IMR-90 (cell line): ENCODE measurements around the gene PCK1. TPM values are rescaled to one million over a fixed set of nuclear protein-coding genes. Genes with fewer than 3 reads are reported as not detected.

Experiments used
- ATAC-seq: fragments of 200-7000 bp; cut with Tn5 transposase; 2 replicates; pipeline ENCODE4 v1.9.1; 2020; ENCODE audit warnings: low read depth, mild to moderate bottlenecking, moderate library complexity
- BruUV-seq: library from RNA; stranded (reverse); fragments of 400-500 nt; replicated peaks from 2 replicates; lab custom pipeline; 2021; lab: Mats Ljungman, UMichigan
- CTCF ChIA-PET: fragments of 300-600 bp; formaldehyde crosslinking; extraction: SDS; loops from one replicate; lab custom pipeline; 2021; ENCODE audit warnings: antibody characterized with exemption; lab: Yijun Ruan, JAX
- POLR2A ChIA-PET: fragments of 300-600 bp; sonication (Branson Sonifier 250); formaldehyde crosslinking; loops from one replicate; lab custom pipeline; 2022; ENCODE audit warnings: antibody characterized with exemption; ENCODE audit not compliant: unreplicated experiment; lab: Charles Lee
- DNase-seq: peaks from one replicate; pipeline ENCODE4 v3.0.0; 2013
- H2AFZ ChIP-seq: replicated peaks from 2 replicates; pipeline ENCODE3; 2013; ENCODE audit warnings: low read length, mild to moderate bottlenecking; ENCODE audit not compliant: poor library complexity
- H2AK5ac ChIP-seq: 2 replicates; pipeline ENCODE4 v1.6.1; 2013; ENCODE audit warnings: low read depth, low read length, inconsistent platforms
- H2AK9ac ChIP-seq: replicated peaks from 2 replicates; pipeline ENCODE3; 2013; ENCODE audit warnings: mild to moderate bottlenecking, low read depth, low read length, moderate library complexity; ENCODE audit not compliant: poor library complexity
- H2BK120ac ChIP-seq: 2 replicates; pipeline ENCODE4 v1.6.1; 2013; ENCODE audit warnings: low read depth, low read length, inconsistent platforms
- H2BK15ac ChIP-seq: 3 replicates; pipeline ENCODE4 v1.6.1; 2013; ENCODE audit warnings: low read depth, low read length, inconsistent platforms
- H2BK20ac ChIP-seq: 2 replicates; pipeline ENCODE4 v1.6.1; 2013; ENCODE audit warnings: low read depth, mild to moderate bottlenecking, inconsistent platforms, low read length, moderate library complexity
- H2BK5ac ChIP-seq: 2 replicates; pipeline ENCODE4 v1.6.1; 2013; ENCODE audit warnings: mild to moderate bottlenecking, low read depth, low read length, inconsistent platforms; ENCODE audit not compliant: poor library complexity, severe bottlenecking
- H3K14ac ChIP-seq: replicated peaks from 2 replicates; pipeline ENCODE4 v1.6.1; 2013; ENCODE audit warnings: low read depth, low read length, inconsistent platforms
- H3K18ac ChIP-seq: 2 replicates; pipeline ENCODE4 v1.6.1; 2013; ENCODE audit warnings: low read depth, low read length, control low read depth
- H3K23ac ChIP-seq: 2 replicates; pipeline ENCODE4 v1.6.1; 2013; ENCODE audit warnings: low read depth, low read length, inconsistent platforms
- H3K27ac ChIP-seq: 2 replicates; pipeline ENCODE4 v1.5.1; 2013; ENCODE audit warnings: mild to moderate bottlenecking, control low read depth, low read length; ENCODE audit not compliant: insufficient read depth
- H3K27me3 ChIP-seq: 2 replicates; pipeline ENCODE4 v1.6.1; 2013; ENCODE audit warnings: low read length; ENCODE audit not compliant: control insufficient read depth, insufficient read depth
- H3K36me3 ChIP-seq: 2 replicates; pipeline ENCODE4 v1.6.1; 2013; ENCODE audit warnings: low read length, mixed read lengths; ENCODE audit not compliant: control insufficient read depth, insufficient read depth
- H3K4ac ChIP-seq: 2 replicates; pipeline ENCODE4 v1.6.1; 2013; ENCODE audit warnings: low read depth, low read length, inconsistent platforms
- H3K4me1 ChIP-seq: 2 replicates; pipeline ENCODE4 v1.6.1; 2013; ENCODE audit warnings: low read length, mixed read lengths; ENCODE audit not compliant: control insufficient read depth, insufficient read depth
- H3K4me2 ChIP-seq: 2 replicates; pipeline ENCODE4 v1.6.1; 2013; ENCODE audit warnings: low read depth, mild to moderate bottlenecking, control low read depth, low read length, moderate library complexity
- H3K4me3 ChIP-seq: 2 replicates; pipeline ENCODE4 v1.5.1; 2013; ENCODE audit warnings: low read depth, mild to moderate bottlenecking, control low read depth, low read length, moderate library complexity; ENCODE audit not compliant: insufficient read depth
- H3K56ac ChIP-seq: 2 replicates; pipeline ENCODE4 v1.6.1; 2013; ENCODE audit warnings: low read length, inconsistent platforms; ENCODE audit not compliant: insufficient read depth; ENCODE audit errors: extremely low read depth
- H3K79me1 ChIP-seq, 2 experiments: 2 replicates each; pipeline ENCODE4 v1.6.1; 2013; ENCODE audit warnings: low read length in 2 of 2, inconsistent platforms in 1 of 2, low read depth in 1 of 2
- H3K9ac ChIP-seq: 2 replicates; pipeline ENCODE4 v1.6.1; 2013; ENCODE audit warnings: low read depth, low read length, control low read depth
- H3K9me1 ChIP-seq: 2 replicates; pipeline ENCODE4 v1.6.1; 2013; ENCODE audit warnings: low read length, inconsistent platforms; ENCODE audit not compliant: insufficient read depth
- H3K9me3 ChIP-seq: 2 replicates; pipeline ENCODE4 v1.6.1; 2013; ENCODE audit warnings: low read length; ENCODE audit not compliant: control insufficient read depth, insufficient read depth
- H4K20me1 ChIP-seq: 2 replicates; pipeline ENCODE4 v1.6.1; 2013; ENCODE audit warnings: low read length, inconsistent platforms; ENCODE audit not compliant: insufficient read depth
- H4K5ac ChIP-seq: 2 replicates; pipeline ENCODE4 v1.6.1; 2013; ENCODE audit warnings: mild to moderate bottlenecking, low read depth, low read length, control low read depth
- H4K8ac ChIP-seq, 2 experiments: 2 replicates each; pipeline ENCODE4 v1.6.1; 2013; ENCODE audit warnings: low read depth in 2 of 2, low read length in 2 of 2, control low read depth in 1 of 2, inconsistent platforms in 1 of 2
- H4K91ac ChIP-seq: 2 replicates; pipeline ENCODE4 v1.6.1; 2013; ENCODE audit warnings: low read depth, low read length, inconsistent platforms; ENCODE audit not compliant: insufficient read depth
- BHLHE40 ChIP-seq: fragments of 150-350 bp; IDR thresholded peaks from 2 replicates; pipeline ENCODE4 v1.6.1; 2016; ENCODE audit warnings: mild to moderate bottlenecking, low read depth, low read length
- CEBPB ChIP-seq: IDR thresholded peaks from 2 replicates; pipeline ENCODE4 v1.6.1; 2012; ENCODE audit warnings: low read depth, low read length, improper control_type of control experiment
- CHD1 ChIP-seq: IDR thresholded peaks from 2 replicates; pipeline ENCODE4 v1.6.1; 2012; ENCODE audit warnings: low read depth, low read length, improper control_type of control experiment
- MAFK ChIP-seq: IDR thresholded peaks from 2 replicates; pipeline ENCODE4 v1.6.1; 2012; ENCODE audit warnings: low read depth, low read length, improper control_type of control experiment
- MAZ ChIP-seq: IDR thresholded peaks from 2 replicates; pipeline ENCODE4 v1.6.1; 2012; ENCODE audit warnings: low read depth, mild to moderate bottlenecking, low read length, improper control_type of control experiment, moderate library complexity, borderline replicate concordance
- MXI1 ChIP-seq: IDR thresholded peaks from 2 replicates; pipeline ENCODE4 v1.6.1; 2012; ENCODE audit warnings: low read depth, mild to moderate bottlenecking, low read length, moderate library complexity, borderline replicate concordance
- SMC3 ChIP-seq: fragments of 150-350 bp; IDR thresholded peaks from 2 replicates; pipeline ENCODE4 v1.6.1; 2016; ENCODE audit warnings: low read depth, mild to moderate bottlenecking, antibody characterized with exemption, low read length, moderate library complexity
- WGBS, 2 experiments: methylation state at CpG; one replicate each; pipeline versions ENCODE4 v1.1.5 to v1.1.7; 2013; ENCODE audit warnings: missing lambda C conversion rate in 2 of 2; ENCODE audit not compliant: insufficient read length in 1 of 2; ENCODE audit errors: extremely low coverage in 2 of 2; 5-methylcytosine and 5-hydroxymethylcytosine counted together
- dilution Hi-C: fragments of 300-500 bp; cut with HindIII; formaldehyde crosslinking; loops from one replicate; pipeline ENCODE4 v1.14.3; 2018; ENCODE audit warnings: low sequenced_read_pairs; ENCODE audit not compliant: unreplicated experiment
- in situ Hi-C: fragments of 300-500 bp; cut with MboI; formaldehyde crosslinking; loops from 3 replicates; pipeline ENCODE4 v1.14.3; 2019; ENCODE audit warnings: low sequenced_read_pairs, inconsistent platforms, mixed read lengths
- intact Hi-C: fragments of 100-400 bp; cut with micrococcal nuclease; formaldehyde crosslinking; loops from 2 replicates; pipeline ENCODE4 v1.10.0; 2022
- polyA plus RNA-seq, 3 experiments: library from polyadenylated mRNA; depleted of rRNA; stranded (reverse); fragments of >200 nt; gene quantifications; 2 replicates each; pipeline ENCODE4 v1.2.3, GENCODE V29; 2012; ENCODE audit warnings: low replicate concordance in 1 of 3
- total RNA-seq: library from RNA; depleted of rRNA; stranded (reverse); fragments of >200 nt; gene quantifications from 2 replicates; pipeline ENCODE4 v1.2.3, GENCODE V29; 2012
- TF ChIP-seq, protein P1 (sequence below): conservative IDR thresholded peaks from 2 replicates; pipeline ENCODE4 v1.5.1; 2012; ENCODE audit warnings: mild to moderate bottlenecking, low read depth, low read length, improper control_type of control experiment

The PCK1 gene
- total and polyA plus RNA-seq, 2 of the 4 experiments (the other 2 are of a cell fraction) = not detected

DNA sequence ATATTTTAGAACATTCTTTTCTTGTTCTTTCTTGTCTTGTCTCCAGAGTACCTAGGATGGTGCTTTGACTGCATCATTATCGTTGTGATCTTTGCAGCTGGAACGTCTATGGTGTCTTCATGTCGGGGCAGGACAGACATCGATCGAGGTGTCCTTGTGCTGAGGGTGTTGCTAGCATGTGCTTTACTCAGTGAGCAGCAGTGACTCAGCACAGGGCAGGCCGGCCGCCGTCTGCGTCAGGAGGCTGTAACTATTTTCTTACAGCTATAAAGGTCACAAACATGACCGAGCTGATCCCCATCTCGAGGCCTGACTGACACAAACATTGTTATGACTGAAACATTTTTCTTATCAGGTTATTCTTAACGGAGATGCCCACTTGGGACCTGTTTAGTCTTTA, 21.0 kb upstream of the PCK1 start:
- DNase-seq (no peak), ATAC-seq (no peak)
- H4K91ac ChIP-seq = no peak overlapping the region
- no peaks in the 10 kb centered on the region for H3K36me3 ChIP-seq
- no peaks in the 10 kb centered on the region for H3K9me3 ChIP-seq
- no peaks in the 10 kb centered on the region for H3K9me1 ChIP-seq
- H3K27ac ChIP-seq = no peak overlapping the region
- intact Hi-C loops (no loop called here), in situ Hi-C loops (no loop called here), dilution Hi-C loops (no loop called here)
- H3K14ac ChIP-seq = no peak overlapping the region
- H3K23ac ChIP-seq = no peak overlapping the region
- no peak overlapping the region for H3K18ac ChIP-seq
- H2AK5ac ChIP-seq = no peak overlapping the region
- no peak overlapping the region for H3K4me3 ChIP-seq
- CTCF ChIA-PET = no interaction called here
- no peak overlapping the region for H2BK120ac ChIP-seq
- TF ChIP-seq CHD1 (no peak), BHLHE40 (no peak), SMC3 (no peak), MAFK (no peak), MXI1 (no peak), MAZ (no peak), CEBPB (no peak)
- TF ChIP-seq, protein P1, sequence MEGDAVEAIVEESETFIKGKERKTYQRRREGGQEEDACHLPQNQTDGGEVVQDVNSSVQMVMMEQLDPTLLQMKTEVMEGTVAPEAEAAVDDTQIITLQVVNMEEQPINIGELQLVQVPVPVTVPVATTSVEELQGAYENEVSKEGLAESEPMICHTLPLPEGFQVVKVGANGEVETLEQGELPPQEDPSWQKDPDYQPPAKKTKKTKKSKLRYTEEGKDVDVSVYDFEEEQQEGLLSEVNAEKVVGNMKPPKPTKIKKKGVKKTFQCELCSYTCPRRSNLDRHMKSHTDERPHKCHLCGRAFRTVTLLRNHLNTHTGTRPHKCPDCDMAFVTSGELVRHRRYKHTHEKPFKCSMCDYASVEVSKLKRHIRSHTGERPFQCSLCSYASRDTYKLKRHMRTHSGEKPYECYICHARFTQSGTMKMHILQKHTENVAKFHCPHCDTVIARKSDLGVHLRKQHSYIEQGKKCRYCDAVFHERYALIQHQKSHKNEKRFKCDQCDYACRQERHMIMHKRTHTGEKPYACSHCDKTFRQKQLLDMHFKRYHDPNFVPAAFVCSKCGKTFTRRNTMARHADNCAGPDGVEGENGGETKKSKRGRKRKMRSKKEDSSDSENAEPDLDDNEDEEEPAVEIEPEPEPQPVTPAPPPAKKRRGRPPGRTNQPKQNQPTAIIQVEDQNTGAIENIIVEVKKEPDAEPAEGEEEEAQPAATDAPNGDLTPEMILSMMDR = no peak
- WGBS, 2 experiments = 53% methylated on average over 2 of the region's 12 CpGs; no CpG with 5 or more reads in 1 of the 2 experiments
- no peak overlapping the region for H3K4ac ChIP-seq
- H3K79me1 ChIP-seq = no peaks in the 10 kb centered on the region
- no TSS peak for BruUV-seq
- H2BK5ac ChIP-seq = no peak overlapping the region
- H3K4me1 ChIP-seq = no peaks in the 10 kb centered on the region
- H2AFZ ChIP-seq = no peak overlapping the region
- H2BK20ac ChIP-seq = no peak overlapping the region
- H3K27me3 ChIP-seq = peaks cover 2% of the 10 kb centered on the region; the same call in 1 of the 2 replicates
- no peak overlapping the region for H3K9ac ChIP-seq
- H3K56ac ChIP-seq = no peak overlapping the region
- H4K8ac ChIP-seq = no peak overlapping the region
- no peak overlapping the region for H4K5ac ChIP-seq
- no peak overlapping the region for H2AK9ac ChIP-seq
- H4K20me1 ChIP-seq = no peaks in the 10 kb centered on the region
- no peak overlapping the region for H3K4me2 ChIP-seq
- no peak overlapping the region for H2BK15ac ChIP-seq
- POLR2A ChIA-PET = no interaction called here
